NCI-H524 treated with DMSO at 0.1 percent for 48 hours (cell line): Measurements from ENCODE around the gene DBI.
"Not testable (repeated sequence)": the region's sequence is repeated elsewhere in the genome, so short reads cannot be mapped to it uniquely, and the experiment has no call there.

Source experiments
- DNase-seq: peaks from one replicate; lab custom pipeline; 2025; lab: John Stamatoyannopoulos, UW

Gene DBI

GRCh38 chr2:119365436-119365835 lies 1.3 kb upstream of the DBI start:
- no peak for DNase-seq

GRCh38 chr2:119366161-119366648 lies 572 bp upstream of the DBI start:
- DNase-seq: no peak

GRCh38 chr2:119367472-119368099 lies 809 bp downstream of the DBI start:
- DNase-seq: no peak

DNA sequence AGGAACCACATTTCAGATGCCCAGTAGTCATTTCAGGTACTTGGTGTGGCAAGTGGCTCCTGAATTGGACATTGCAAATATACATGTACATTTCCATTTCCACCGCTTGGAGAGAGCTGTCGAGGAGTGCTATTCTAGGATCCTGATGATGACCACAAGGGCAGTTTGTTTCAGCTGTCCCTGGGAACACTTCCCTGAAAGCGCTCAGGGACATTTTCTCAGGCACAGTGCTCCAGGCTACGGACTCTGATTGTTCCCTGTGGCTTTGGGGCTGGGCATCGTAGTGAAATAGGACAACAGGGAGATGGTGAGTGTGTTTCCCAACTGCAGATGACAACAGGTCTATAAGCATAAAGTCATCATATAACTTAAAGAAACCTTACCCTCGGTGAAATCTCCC lies 3.1 kb downstream of the DBI start:
- DNase-seq: no peak

DNA sequence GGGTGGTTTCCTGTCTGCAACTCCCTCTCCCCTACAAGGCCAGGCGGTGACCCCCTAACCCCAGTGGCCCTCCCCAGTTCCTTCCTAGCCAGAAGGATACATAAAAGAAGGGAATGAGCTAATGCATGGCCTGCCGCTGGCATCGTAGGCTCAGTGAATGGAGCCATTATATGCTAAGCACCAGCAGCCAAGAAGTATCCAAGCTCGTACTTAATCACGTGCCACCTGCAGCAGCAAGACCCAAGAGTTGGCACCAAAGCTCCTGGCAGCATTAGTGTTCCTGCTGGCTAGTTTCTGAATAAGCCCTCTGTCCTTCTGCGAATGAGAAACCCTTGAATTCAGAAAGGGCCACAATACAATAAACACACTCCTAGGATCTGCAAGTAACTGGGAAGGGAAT lies 4.3 kb downstream of the DBI start:
- DNase-seq: no peak

GRCh38 chr2:119372778-119373568 lies 6.2 kb downstream of the DBI start:
- DNase-seq: no peak

DNA sequence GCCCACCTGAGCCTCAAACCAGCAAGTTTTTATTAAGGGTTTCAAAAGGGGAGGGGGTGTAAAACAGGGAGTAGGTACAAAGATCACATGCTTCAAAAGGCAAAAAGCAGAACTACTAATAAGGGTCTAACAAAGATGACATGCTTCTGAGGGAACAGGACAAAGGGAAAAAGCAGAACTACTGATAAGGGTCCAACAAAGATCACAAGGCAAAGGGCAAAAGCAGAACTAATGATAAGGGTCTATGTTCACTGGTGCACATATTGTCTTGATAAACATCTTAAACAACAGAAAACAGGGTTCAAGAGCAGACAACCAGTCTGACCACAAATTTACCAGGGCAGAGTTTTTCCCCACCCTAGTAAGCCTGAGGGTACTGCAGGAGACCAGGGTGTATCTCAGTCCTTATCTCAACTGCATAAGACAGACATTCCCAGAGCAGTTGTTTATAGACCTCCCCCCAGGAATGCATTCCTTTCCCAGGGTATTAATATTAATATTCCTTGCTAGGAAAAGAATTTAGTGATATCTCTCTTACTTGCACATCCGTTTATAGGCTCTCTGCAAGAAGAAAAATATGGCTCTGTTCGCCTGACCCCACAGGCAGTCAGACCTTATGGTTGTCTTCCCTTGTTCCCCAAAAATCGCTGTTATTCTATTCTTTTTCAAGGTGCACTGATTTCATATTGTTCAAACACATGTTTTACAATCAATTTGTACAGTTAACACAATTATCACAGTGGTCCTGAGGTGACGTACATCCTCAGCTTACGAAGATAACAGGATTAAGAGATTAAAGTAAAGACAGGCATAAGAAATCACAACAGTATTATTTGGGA lies 7.3 kb downstream of the DBI start:
- not testable (repeated sequence) for DNase-seq

DNA sequence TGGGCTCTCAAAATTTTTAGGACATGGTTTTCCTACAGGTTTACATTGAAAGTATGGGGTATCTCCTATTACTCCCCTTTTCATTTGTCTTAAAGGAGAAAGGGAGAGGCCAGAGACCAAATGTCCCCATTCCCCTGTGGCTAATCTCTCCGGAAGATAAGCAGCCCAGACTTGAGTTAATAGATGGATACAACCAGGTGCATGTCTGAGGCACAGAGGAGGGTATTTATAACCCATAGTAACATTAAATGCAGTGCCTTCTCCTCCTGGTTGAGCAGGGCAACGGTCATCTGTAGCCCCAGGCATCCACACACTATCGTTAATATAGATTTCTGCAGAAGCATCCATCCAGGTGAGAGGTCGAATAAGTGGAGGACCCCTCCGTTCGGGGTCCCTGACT lies 9.6 kb downstream of the DBI start:
- DNase-seq: not testable (repeated sequence)

DNA sequence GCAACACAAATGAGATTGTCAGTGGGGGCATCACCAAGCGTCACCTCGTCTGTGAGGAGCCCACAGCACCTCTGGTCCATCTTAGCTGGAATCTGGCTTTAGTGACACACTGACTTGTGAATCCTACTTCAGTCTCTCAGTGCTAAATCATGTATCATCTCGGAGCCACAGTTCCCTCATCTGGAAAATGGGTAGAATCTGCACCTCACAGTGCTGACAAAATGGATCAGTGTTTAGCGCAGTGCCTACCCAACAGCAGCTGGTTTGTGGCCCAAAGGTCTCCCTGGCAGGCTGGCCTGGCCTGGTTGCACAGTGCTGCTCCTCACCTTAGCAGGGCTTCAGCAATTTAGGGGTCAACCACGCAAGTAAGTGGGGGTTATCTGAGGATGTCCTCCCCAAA lies 10.0 kb downstream of the DBI start:
- no peak for DNase-seq

- no peak for DNase-seq
These were observed 10.7 kb downstream of the DBI start for GRCh38 chr2:119377294-119377992.

GRCh38 chr2:119377993-119378345 lies 11.2 kb downstream of the DBI start:
- DNase-seq: no peak

DNA sequence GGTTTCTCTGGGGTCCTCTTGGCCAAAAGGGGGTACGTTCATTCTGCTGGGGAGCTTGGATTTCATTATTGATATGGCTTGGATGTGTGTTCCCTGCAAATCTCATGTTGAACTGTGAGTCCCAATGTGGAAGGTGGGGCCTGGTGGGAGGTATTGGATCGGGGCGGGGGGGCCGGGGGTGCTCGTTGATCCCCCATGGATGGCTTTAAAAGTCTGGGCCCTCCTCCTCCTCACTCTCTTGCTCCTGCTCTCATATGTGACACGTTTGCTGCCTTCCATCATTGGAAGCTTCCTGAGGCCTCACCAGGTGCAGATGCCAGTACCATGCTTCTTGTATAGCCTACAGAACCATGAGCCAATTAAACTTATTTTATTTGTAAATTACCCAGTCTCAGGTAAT lies 11.8 kb downstream of the DBI start:
- DNase-seq: no peak

GRCh38 chr2:119383410-119384140 lies 16.8 kb downstream of the DBI start:
- peak; percentile 94 for DNase-seq

- no peak for DNase-seq
These were observed 18.2 kb downstream of the DBI start for GRCh38 chr2:119384971-119385370.

GRCh38 chr2:119385466-119385865 lies 18.7 kb downstream of the DBI start:
- DNase-seq: no peak

- no peak for DNase-seq
These were observed 20.8 kb downstream of the DBI start for GRCh38 chr2:119387381-119388129.

DNA sequence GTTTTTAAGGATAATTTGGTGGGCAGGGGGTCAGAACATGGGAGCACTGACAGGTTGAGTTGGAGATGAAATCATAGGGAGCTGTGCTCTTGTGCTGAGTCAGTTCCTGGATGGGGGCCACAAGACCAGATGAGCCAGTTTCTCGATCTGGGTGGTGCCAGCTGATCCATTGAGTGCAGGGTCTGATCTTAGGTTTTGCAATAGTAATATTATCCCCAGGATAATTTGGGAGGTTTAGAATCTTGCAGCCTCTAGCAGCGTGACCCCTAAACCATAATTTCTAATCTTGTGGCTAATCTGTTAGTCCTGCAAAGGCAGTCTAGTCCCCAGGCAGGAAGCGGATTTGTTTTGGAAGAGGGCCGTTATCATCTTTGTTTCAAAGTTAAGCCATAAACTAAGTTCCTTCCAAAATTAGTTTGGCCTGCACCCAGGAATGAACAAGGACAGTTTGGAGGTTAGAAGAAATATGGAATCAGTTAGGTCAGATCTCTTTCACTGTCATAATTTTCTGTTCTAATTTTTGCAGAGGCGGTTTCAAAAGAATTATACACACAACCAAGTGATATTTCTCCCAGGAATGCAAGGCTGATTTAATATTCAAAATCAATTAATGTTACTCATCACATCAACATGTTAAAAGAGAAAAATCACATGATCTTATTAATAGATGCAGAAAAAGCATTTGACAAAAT lies 23.0 kb downstream of the DBI start:
- no peak for DNase-seq

DNA sequence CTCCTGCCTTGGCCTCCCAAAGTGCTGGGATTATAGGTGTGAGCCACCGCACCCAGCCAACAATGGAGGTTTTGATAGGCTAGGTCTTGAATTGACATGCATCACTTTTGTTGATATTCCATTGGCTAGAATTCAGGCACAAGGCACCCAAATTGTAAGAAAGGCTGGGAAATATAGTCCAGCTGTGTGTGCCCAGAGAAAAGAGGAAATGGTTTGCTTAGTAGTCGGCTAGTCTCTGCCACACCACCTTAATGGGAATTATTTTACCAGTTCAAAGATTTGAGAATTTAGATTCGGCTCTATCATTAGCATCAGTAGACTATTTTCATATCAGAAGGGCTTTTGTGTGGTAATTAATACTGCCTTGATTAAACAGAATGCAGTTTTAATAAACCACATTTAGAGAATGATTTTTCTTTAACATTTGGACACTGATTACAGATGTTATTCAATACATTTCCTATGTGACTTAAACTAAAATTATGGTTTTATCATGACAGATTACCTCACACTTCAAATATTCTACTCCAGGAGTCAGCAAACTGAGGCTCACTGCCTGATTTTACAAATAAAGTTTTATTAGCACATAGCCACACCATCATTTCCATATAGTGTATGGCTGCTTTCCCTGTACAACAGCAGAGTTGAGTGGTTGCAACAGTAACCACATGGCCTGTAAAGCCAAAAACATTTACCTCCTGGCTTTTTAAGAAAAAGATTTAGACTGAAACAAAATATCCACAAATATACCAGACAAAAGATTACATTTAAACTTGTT lies 27.4 kb downstream of the DBI start:
- DNase-seq: no peak

DNA sequence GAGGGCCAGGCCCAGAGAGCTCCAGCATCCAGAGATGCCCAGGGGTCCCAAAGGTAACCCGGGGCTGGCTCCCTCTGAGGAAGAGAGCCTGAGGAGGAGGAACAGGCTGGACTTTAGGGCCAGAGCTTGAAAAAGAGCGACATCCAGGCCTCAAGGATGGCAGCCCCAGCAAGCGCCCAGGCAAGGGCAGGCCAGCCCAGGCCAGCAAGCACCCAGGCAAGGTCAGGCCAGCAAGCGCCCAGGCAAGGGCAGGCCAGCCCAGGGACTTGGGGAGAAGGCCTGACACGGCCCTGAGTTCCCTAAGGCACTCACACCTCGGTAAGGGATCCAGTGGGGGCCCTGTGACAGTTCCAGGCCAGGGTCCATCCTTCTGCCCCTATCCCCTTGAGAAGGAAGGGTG lies 30.4 kb downstream of the DBI start:
- no peak for DNase-seq
